H1 (cell line): ENCODE results near the gene PLPP4. TPM values are rescaled to one million over a fixed set of nuclear protein-coding genes. Genes with fewer than 3 reads are reported as not detected.
A peak's percentile ranks its signal among the peaks of the same experiment; 100 is the strongest.

ENCODE experiments used
- CTCF ChIA-PET: fragments of 300-600 bp; sonication (Branson Sonifier 250); formaldehyde crosslinking; loops from one replicate; lab custom pipeline; 2021; ENCODE audit not compliant: partially characterized antibody; lab: Charles Lee
- POLR2A ChIA-PET: fragments of 300-600 bp; sonication (Branson Sonifier 250); formaldehyde crosslinking; loops from one replicate; lab custom pipeline; 2021; ENCODE audit warnings: inconsistent platforms; ENCODE audit not compliant: partially characterized antibody; lab: Charles Lee
- DNase-seq, 2 experiments: peaks; one replicate each; pipeline versions ENCODE4 v3.0.0 to v3.0.0-alpha.2; 2010 to 2022; ENCODE audit warnings: low spot score in 2 of 2, low read depth in 1 of 2, mixed read lengths in 1 of 2
- FAIRE-seq: peaks from 2 replicates; lab custom pipeline; 2011; peaks lifted over from hg19 to GRCh38; lab: Jason Lieb, UNC
- H2AFZ ChIP-seq: 2 replicates; pipeline ENCODE4 v1.8.1; 2012; ENCODE audit warnings: low read length, inconsistent platforms
- H2AK5ac ChIP-seq: 2 replicates; pipeline ENCODE4 v1.6.1; 2013; ENCODE audit warnings: low read depth, low read length
- H2BK120ac ChIP-seq: replicated peaks from 2 replicates; pipeline ENCODE3; 2013; ENCODE audit warnings: low read depth, low read length, inconsistent platforms
- H2BK12ac ChIP-seq: 2 replicates; pipeline ENCODE4 v1.6.1; 2013; ENCODE audit warnings: low read depth, low read length
- H2BK15ac ChIP-seq: 2 replicates; pipeline ENCODE4 v1.6.1; 2013; ENCODE audit warnings: low read length
- H2BK20ac ChIP-seq: 2 replicates; pipeline ENCODE4 v1.6.1; 2013; ENCODE audit warnings: low read length
- H2BK5ac ChIP-seq: 2 replicates; pipeline ENCODE4 v1.6.1; 2013; ENCODE audit warnings: low read depth, low read length
- H3K14ac ChIP-seq: 2 replicates; pipeline ENCODE4 v1.6.1; 2013; ENCODE audit warnings: inconsistent platforms; ENCODE audit not compliant: insufficient read length
- H3K18ac ChIP-seq: 2 replicates; pipeline ENCODE4 v1.6.1; 2013; ENCODE audit warnings: low read length; ENCODE audit errors: extremely low read depth
- H3K23ac ChIP-seq: 2 replicates; pipeline ENCODE4 v1.6.1; 2013; ENCODE audit warnings: inconsistent platforms; ENCODE audit not compliant: insufficient read length
- H3K23me2 ChIP-seq: 2 replicates; pipeline ENCODE4 v1.6.1; 2013; ENCODE audit warnings: low read depth, low read length
- H3K27ac ChIP-seq: 2 replicates; pipeline ENCODE4 v1.6.1; 2011; ENCODE audit warnings: low read depth, low read length, inconsistent platforms
- H3K27me3 ChIP-seq, 4 experiments: replicated peaks in 1 of 4; 1 replicate in 1 of 4; 2 replicates in 3 of 4; pipeline versions ENCODE4 v1.6.1 to v1.8.1; 2011 to 2013; ENCODE audit warnings: low read length in 3 of 4, mild to moderate bottlenecking in 3 of 4, inconsistent platforms in 2 of 4, mixed read lengths in 2 of 4, moderate library complexity in 1 of 4; ENCODE audit not compliant: control insufficient read depth in 3 of 4, insufficient read depth in 3 of 4; ENCODE audit errors: extremely low read depth in 1 of 4
- H3K36me3 ChIP-seq, 4 experiments: 2 replicates each; pipeline versions ENCODE4 v1.6.1 to v1.8.1; 2011 to 2013; ENCODE audit warnings: mild to moderate bottlenecking in 4 of 4, low read length in 3 of 4, moderate library complexity in 2 of 4, control low read depth in 1 of 4, inconsistent platforms in 1 of 4; ENCODE audit not compliant: insufficient read depth in 4 of 4, control insufficient read depth in 2 of 4
- H3K4ac ChIP-seq: replicated peaks from 2 replicates; pipeline ENCODE3; 2013; ENCODE audit warnings: low read length, low read depth, mixed read lengths, inconsistent platforms; ENCODE audit not compliant: insufficient read length
- H3K4me1 ChIP-seq, 4 experiments: replicated peaks in 1 of 4; 1 replicate in 1 of 4; 2 replicates in 3 of 4; pipeline versions ENCODE4 v1.6.1 to v1.8.1; 2011 to 2013; ENCODE audit warnings: low read length in 3 of 4, inconsistent platforms in 2 of 4, mixed read lengths in 1 of 4; ENCODE audit not compliant: insufficient read depth in 4 of 4, control insufficient read depth in 3 of 4
- H3K4me2 ChIP-seq, 2 experiments: 2 replicates each; pipeline versions ENCODE4 v1.6.1 to v1.8.1; 2011 to 2013; ENCODE audit warnings: low read depth in 2 of 2, low read length in 2 of 2, control low read depth in 1 of 2, inconsistent platforms in 1 of 2, mild to moderate bottlenecking in 1 of 2; ENCODE audit not compliant: insufficient read depth in 1 of 2
- H3K4me3 ChIP-seq, 4 experiments: fragments of 200-600, 300-600 bp in 1 of 4; sonication (generic), shearing (Covaris generic), sonication (Bioruptor Twin) in 1 of 4; 2 replicates each; pipeline versions ENCODE4 v1.5.1 to v1.8.1; 2011 to 2016; ENCODE audit warnings: low read length in 4 of 4, low read depth in 3 of 4, control low read depth in 2 of 4, inconsistent platforms in 2 of 4, mild to moderate bottlenecking in 2 of 4, mixed read lengths in 1 of 4, moderate library complexity in 1 of 4; ENCODE audit not compliant: insufficient read depth in 2 of 4; ENCODE audit errors: extremely low read depth in 1 of 4
- H3K56ac ChIP-seq: replicated peaks from 2 replicates; pipeline ENCODE3; 2013; ENCODE audit warnings: low read depth, mild to moderate bottlenecking, mixed read lengths, low read length, inconsistent platforms; ENCODE audit not compliant: insufficient read length
- H3K79me1 ChIP-seq: 2 replicates; pipeline ENCODE4 v1.6.1; 2013; ENCODE audit warnings: low read depth, low read length, control low read depth
- H3K79me2 ChIP-seq, 2 experiments: 2 replicates each; pipeline versions ENCODE4 v1.6.1 to v1.8.1; 2012 to 2013; ENCODE audit warnings: low read length in 2 of 2, mild to moderate bottlenecking in 2 of 2, inconsistent platforms in 1 of 2; ENCODE audit not compliant: insufficient read depth in 2 of 2, control insufficient read depth in 1 of 2
- H3K9ac ChIP-seq, 4 experiments: replicated peaks in 1 of 4; 1 replicate in 1 of 4; 2 replicates in 3 of 4; pipeline versions ENCODE4 v1.6.1 to v1.8.1; 2011 to 2013; ENCODE audit warnings: low read depth in 3 of 4, low read length in 3 of 4, control low read depth in 2 of 4, mild to moderate bottlenecking in 2 of 4, moderate library complexity in 2 of 4, inconsistent platforms in 1 of 4; ENCODE audit errors: extremely low read depth in 1 of 4
- H3K9me3 ChIP-seq, 2 experiments: 2 replicates each; pipeline versions ENCODE4 v1.6.1 to v1.8.1; 2012 to 2013; ENCODE audit warnings: mild to moderate bottlenecking in 2 of 2, moderate library complexity in 2 of 2, control low read depth in 1 of 2, inconsistent platforms in 1 of 2, low read depth in 1 of 2, low read length in 1 of 2, mixed read lengths in 1 of 2; ENCODE audit not compliant: insufficient read depth in 2 of 2
- H4K20me1 ChIP-seq, 2 experiments: replicated peaks in 1 of 2; 2 replicates each; pipeline versions ENCODE3 to v1.8.1; 2011 to 2013; ENCODE audit warnings: inconsistent platforms in 2 of 2, low read length in 2 of 2, mild to moderate bottlenecking in 1 of 2; ENCODE audit not compliant: insufficient read depth in 2 of 2, control insufficient read depth in 1 of 2
- H4K5ac ChIP-seq: 2 replicates; pipeline ENCODE4 v1.6.1; 2013; ENCODE audit warnings: low read length, low read depth, mixed read lengths, inconsistent platforms; ENCODE audit not compliant: insufficient read length
- H4K8ac ChIP-seq: 2 replicates; pipeline ENCODE4 v1.8.0; 2013; ENCODE audit warnings: mild to moderate bottlenecking, moderate library complexity, low read length, inconsistent platforms; ENCODE audit not compliant: insufficient read depth; ENCODE audit errors: extremely low read depth
- H4K91ac ChIP-seq: replicated peaks from 2 replicates; pipeline ENCODE3; 2013; ENCODE audit warnings: low read length, mixed read lengths, inconsistent platforms; ENCODE audit not compliant: insufficient read length
- BRCA1 ChIP-seq: IDR thresholded peaks from 2 replicates; pipeline ENCODE4 v1.6.1; 2012; ENCODE audit warnings: low read depth, low read length, improper control_type of control experiment
- HDAC6 ChIP-seq: IDR thresholded peaks from one replicate; pipeline ENCODE4 v1.7.1; 2012; ENCODE audit warnings: low read depth, mild to moderate bottlenecking, inconsistent platforms, low read length, moderate library complexity
- JUN ChIP-seq: IDR thresholded peaks from 2 replicates; pipeline ENCODE4 v1.6.1; 2011; ENCODE audit warnings: low read depth, mild to moderate bottlenecking, improper control_type of control experiment, low read length
- JUND ChIP-seq: IDR thresholded peaks from 2 replicates; pipeline ENCODE4 v1.6.1; 2011; ENCODE audit warnings: mild to moderate bottlenecking, improper control_type of control experiment, low read length
- SRF ChIP-seq: IDR thresholded peaks from 2 replicates; pipeline ENCODE4 v1.6.1; 2011; ENCODE audit warnings: mild to moderate bottlenecking, low read depth, low read length, moderate library complexity
- WGBS, 2 experiments: shearing (Covaris generic) in 1 of 2; methylation state at CpG; one replicate each; pipeline versions ENCODE4 v1.1.6 to v1.1.7; 2013 to 2015; ENCODE audit warnings: low lambda C conversion rate in 2 of 2, mixed read lengths in 2 of 2, inconsistent platforms in 1 of 2, low coverage in 1 of 2, missing lambda C conversion rate in 1 of 2; ENCODE audit not compliant: insufficient replicate concordance in 2 of 2, insufficient coverage in 1 of 2, insufficient read length in 1 of 2; ENCODE audit errors: extremely low coverage in 1 of 2, missing lambda C conversion rate in 1 of 2; 5-methylcytosine and 5-hydroxymethylcytosine counted together
- polyA plus RNA-seq, 7 experiments: library from polyadenylated mRNA; depleted of rRNA in 3 of 7; stranded (reverse) in 5 of 7; unstranded in 2 of 7; fragments of >200 nt in 5 of 7; fragments of 200-250 nt in 2 of 7; gene quantifications; 1 replicate in 5 of 7; 2 replicates in 1 of 7; 4 replicates in 1 of 7; pipeline versions ENCODE4 v1.2.1 to v1.2.3, GENCODE V29; 2011 to 2013; ENCODE audit warnings: missing spikeins in 2 of 7, mixed read lengths in 2 of 7
- total RNA-seq: library from RNA; stranded (reverse); fragmentation: NEBNext Ultra II Directional; extraction: Animal tissue kit (Norgen Biotek cat#: 25700); gene quantifications from 2 replicates; pipeline ENCODE4 v1.2.1, GENCODE V29; 2021
- TF ChIP-seq, protein P1 (sequence below): IDR thresholded peaks from 2 replicates; pipeline ENCODE4 v1.6.1; 2012; ENCODE audit warnings: low read length, inconsistent platforms

Gene PLPP4
- total and polyA plus RNA-seq, 2 of the 8 experiments (the other 6 are each of a cell fraction or from before 2014, with no cell fraction given), result 0.30 TPM; not detected in 1

GRCh38 chr10:120586471-120586872 is 129.4 kb downstream of the PLPP4 start:
- Histone ChIP-seq H3K23ac (no peak overlapping the region), H2BK120ac (no peak overlapping the region), H4K91ac (no peak overlapping the region), H2BK15ac (no peak overlapping the region), H2BK5ac (no peak overlapping the region), H2AFZ (no peak overlapping the region), H4K20me1 (no peaks in the 10 kb centered on the region), H3K14ac (no peak overlapping the region), H2BK12ac (no peak overlapping the region), H4K5ac (no peak overlapping the region), H3K9ac (no peak overlapping the region), H3K23me2 (no peaks in the 10 kb centered on the region), H3K27ac (no peak overlapping the region), H3K79me1 (no peaks in the 10 kb centered on the region), H2BK20ac (no peak overlapping the region), H3K27me3 (no peaks in the 10 kb centered on the region), H3K36me3 (no peaks in the 10 kb centered on the region), H3K9me3 (no peaks in the 10 kb centered on the region), H2AK5ac (no peak overlapping the region), H3K56ac (no peak overlapping the region), H3K4me2 (no peak overlapping the region), H3K4me3 (no peak overlapping the region), H3K4me1 (no peaks in the 10 kb centered on the region), H3K79me2 (no peaks in the 10 kb centered on the region), H3K4ac (no peak overlapping the region), H3K18ac (no peak overlapping the region), H4K8ac (no peak overlapping the region)
- 82% methylated on average over 3 of the region's 3 CpGs; no CpG with 5 or more reads in 1 of the 2 experiments for WGBS, 2 experiments
- FAIRE-seq (no peak), DNase-seq (no peak)
- ChIA-PET POLR2A (interaction anchor here (1.3 kb wide), 1 partner anchor 14 kb away, joined by 3 read pairs; no protein-coding TSS in a partner anchor), CTCF (interaction anchor here (1.1 kb wide), 1 partner anchor 11 kb away, joined by 4 read pairs; no protein-coding TSS in a partner anchor)
- no peak for TF ChIP-seq SRF
- TF ChIP-seq HDAC6, result no peak
- TF ChIP-seq, protein P1, sequence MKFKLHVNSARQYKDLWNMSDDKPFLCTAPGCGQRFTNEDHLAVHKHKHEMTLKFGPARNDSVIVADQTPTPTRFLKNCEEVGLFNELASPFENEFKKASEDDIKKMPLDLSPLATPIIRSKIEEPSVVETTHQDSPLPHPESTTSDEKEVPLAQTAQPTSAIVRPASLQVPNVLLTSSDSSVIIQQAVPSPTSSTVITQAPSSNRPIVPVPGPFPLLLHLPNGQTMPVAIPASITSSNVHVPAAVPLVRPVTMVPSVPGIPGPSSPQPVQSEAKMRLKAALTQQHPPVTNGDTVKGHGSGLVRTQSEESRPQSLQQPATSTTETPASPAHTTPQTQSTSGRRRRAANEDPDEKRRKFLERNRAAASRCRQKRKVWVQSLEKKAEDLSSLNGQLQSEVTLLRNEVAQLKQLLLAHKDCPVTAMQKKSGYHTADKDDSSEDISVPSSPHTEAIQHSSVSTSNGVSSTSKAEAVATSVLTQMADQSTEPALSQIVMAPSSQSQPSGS, result no peak
- TF ChIP-seq JUND, result 0 out of 2 replicates have a peak, but pooled peaks have one; percentile 15
- no peak for TF ChIP-seq JUN
- TF ChIP-seq BRCA1, result no peak
